SU-DHL-6 (cell line): ENCODE measurements around the gene KATNB1.
"Not testable (repeated sequence)": the region's sequence is repeated elsewhere in the genome, so short reads cannot be mapped to it uniquely, and the experiment has no call there.

Experiments
- H2AFZ ChIP-seq: fragments of 200-600 bp; sonication (generic); 2 replicates; pipeline ENCODE4 v1.6.1; 2014; ENCODE audit warnings: low read depth, mild to moderate bottlenecking, moderate library complexity, mixed read lengths, antibody characterized with exemption, low read length; ENCODE audit not compliant: severe bottlenecking
- H3F3A ChIP-seq: fragments of 200-600 bp; shearing (Covaris generic); 2 replicates; pipeline ENCODE4 v1.6.0; 2016; ENCODE audit warnings: antibody characterized with exemption, mild to moderate bottlenecking; ENCODE audit not compliant: insufficient read depth
- H3K27ac ChIP-seq: fragments of 200-600 bp; sonication (generic); 2 replicates; pipeline ENCODE4 v1.5.1; 2016; ENCODE audit warnings: low read depth, mild to moderate bottlenecking, low read length, moderate library complexity, mixed read lengths
- H3K27me3 ChIP-seq: fragments of 200-600 bp; sonication (generic), shearing (Covaris generic); 2 replicates; pipeline ENCODE4 v1.6.0; 2014; ENCODE audit warnings: mild to moderate bottlenecking, low read length
- H3K36me3 ChIP-seq: fragments of 200-600 bp; sonication (generic); 2 replicates; pipeline ENCODE4 v1.6.1; 2014; ENCODE audit warnings: mild to moderate bottlenecking, low read length, mixed read lengths
- H3K4me2 ChIP-seq: fragments of 300-600, 200-600 bp; shearing (Covaris generic), sonication (generic); 2 replicates; pipeline ENCODE4 v1.6.0; 2014; ENCODE audit warnings: low read length, low read depth, mild to moderate bottlenecking; ENCODE audit not compliant: poor library complexity, severe bottlenecking
- H3K4me3 ChIP-seq: fragments of 200-600 bp; sonication (generic); 2 replicates; pipeline ENCODE4 v1.5.1; 2014; ENCODE audit warnings: antibody characterized with exemption, low read length, mild to moderate bottlenecking, mixed read lengths; ENCODE audit not compliant: insufficient read depth, poor library complexity, severe bottlenecking
- H3K79me2 ChIP-seq: fragments of 200-600 bp; sonication (generic); 2 replicates; pipeline ENCODE4 v1.6.1; 2014; ENCODE audit warnings: mild to moderate bottlenecking, low read length, moderate library complexity; ENCODE audit not compliant: insufficient read depth
- H3K9ac ChIP-seq: fragments of 200-600 bp; sonication (generic); 2 replicates; pipeline ENCODE4 v1.7.0; 2014; ENCODE audit warnings: mild to moderate bottlenecking, low read length
- H3K9me2 ChIP-seq: fragments of 200-600 bp; sonication (generic); replicated peaks from 2 replicates; pipeline ENCODE4 v1.6.1; 2014; ENCODE audit warnings: low read length; ENCODE audit not compliant: insufficient read depth
- H3K9me3 ChIP-seq: fragments of 200-600 bp; sonication (generic); 2 replicates; pipeline ENCODE4 v1.6.1; 2014; ENCODE audit warnings: low read length, mixed read lengths; ENCODE audit not compliant: insufficient read depth
- H4K20me1 ChIP-seq: fragments of 200-600 bp; sonication (generic); 2 replicates; pipeline ENCODE4 v1.6.1; 2014; ENCODE audit warnings: low read depth, mild to moderate bottlenecking, antibody characterized with exemption, low read length, moderate library complexity, mixed read lengths
- EZH2phosphoT487 ChIP-seq: fragments of 200-600 bp; sonication (generic), shearing (Covaris generic); conservative IDR thresholded peaks from 2 replicates; pipeline ENCODE4 v1.6.1; 2018; ENCODE audit warnings: mild to moderate bottlenecking, antibody characterized with exemption, low read length, moderate library complexity, mixed read lengths
- TF ChIP-seq, protein P1 (sequence below): fragments of 200-600 bp; sonication (generic); IDR thresholded peaks from one replicate; pipeline ENCODE4 v1.5.1; 2017; ENCODE audit warnings: antibody characterized with exemption, mild to moderate bottlenecking, low read length, moderate library complexity; ENCODE audit not compliant: insufficient read depth, poor library complexity, severe bottlenecking

KATNB1 gene

DNA sequence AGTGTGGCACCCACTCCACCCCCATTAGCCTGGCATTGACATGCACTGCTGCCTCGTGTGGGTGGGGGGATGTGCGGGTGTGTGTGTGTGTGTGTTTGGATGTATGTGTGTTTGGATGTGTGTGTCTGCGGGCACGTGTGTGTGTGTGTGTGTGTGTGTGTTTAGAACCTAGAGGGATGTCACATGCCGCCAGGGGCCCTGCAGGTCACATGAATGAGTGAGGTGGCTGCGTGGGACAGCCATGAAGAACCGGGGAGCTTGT is 9.0 kb downstream of the KATNB1 start:
- no peaks in the 10 kb centered on the region for H3K27me3 ChIP-seq
- no peak overlapping the region for H3K4me2 ChIP-seq
- no peak for TF ChIP-seq EZH2phosphoT487
- TF ChIP-seq, protein P1, sequence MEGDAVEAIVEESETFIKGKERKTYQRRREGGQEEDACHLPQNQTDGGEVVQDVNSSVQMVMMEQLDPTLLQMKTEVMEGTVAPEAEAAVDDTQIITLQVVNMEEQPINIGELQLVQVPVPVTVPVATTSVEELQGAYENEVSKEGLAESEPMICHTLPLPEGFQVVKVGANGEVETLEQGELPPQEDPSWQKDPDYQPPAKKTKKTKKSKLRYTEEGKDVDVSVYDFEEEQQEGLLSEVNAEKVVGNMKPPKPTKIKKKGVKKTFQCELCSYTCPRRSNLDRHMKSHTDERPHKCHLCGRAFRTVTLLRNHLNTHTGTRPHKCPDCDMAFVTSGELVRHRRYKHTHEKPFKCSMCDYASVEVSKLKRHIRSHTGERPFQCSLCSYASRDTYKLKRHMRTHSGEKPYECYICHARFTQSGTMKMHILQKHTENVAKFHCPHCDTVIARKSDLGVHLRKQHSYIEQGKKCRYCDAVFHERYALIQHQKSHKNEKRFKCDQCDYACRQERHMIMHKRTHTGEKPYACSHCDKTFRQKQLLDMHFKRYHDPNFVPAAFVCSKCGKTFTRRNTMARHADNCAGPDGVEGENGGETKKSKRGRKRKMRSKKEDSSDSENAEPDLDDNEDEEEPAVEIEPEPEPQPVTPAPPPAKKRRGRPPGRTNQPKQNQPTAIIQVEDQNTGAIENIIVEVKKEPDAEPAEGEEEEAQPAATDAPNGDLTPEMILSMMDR: no peak
- H3K9me2 ChIP-seq: no peaks in the 10 kb centered on the region
- no peak overlapping the region for H3K9ac ChIP-seq
- no peak overlapping the region for H3K27ac ChIP-seq
- H3F3A ChIP-seq: no peaks in the 10 kb centered on the region
- H4K20me1 ChIP-seq: no peaks in the 10 kb centered on the region
- H3K79me2 ChIP-seq: no peaks in the 10 kb centered on the region
- no peaks in the 10 kb centered on the region for H3K36me3 ChIP-seq
- no peak overlapping the region for H3K4me3 ChIP-seq
- no peak overlapping the region for H2AFZ ChIP-seq
- H3K9me3 ChIP-seq: no peaks in the 10 kb centered on the region

DNA sequence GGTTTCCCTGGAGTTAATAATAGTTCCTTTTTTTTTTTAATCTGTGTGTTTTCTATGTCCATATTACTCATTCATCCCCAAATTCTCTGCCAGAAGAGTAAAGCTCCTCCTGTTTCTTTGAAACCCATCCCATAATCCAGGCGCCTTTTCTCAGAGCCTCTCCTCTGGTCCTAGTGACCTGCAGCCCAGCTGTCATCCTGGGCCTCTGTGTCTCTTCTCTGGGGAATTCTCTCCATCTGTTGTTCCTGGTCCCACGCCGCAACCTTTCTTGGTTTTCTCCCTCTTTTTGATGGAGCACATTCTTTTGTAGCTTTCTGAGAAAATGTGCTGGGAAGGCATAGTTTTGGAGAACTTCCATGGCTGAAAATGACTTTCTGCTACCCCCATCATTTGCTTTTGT is 10.2 kb downstream of the KATNB1 start:
- Histone ChIP-seq H2AFZ (no peak overlapping the region), H3K36me3 (no peaks in the 10 kb centered on the region), H3K79me2 (no peaks in the 10 kb centered on the region), H3K9me3 (no peaks in the 10 kb centered on the region), H3K4me3 (no peak overlapping the region), H4K20me1 (no peaks in the 10 kb centered on the region), H3K9ac (no peak overlapping the region), H3K27ac (no peak overlapping the region), H3K4me2 (no peak overlapping the region), H3K9me2 (no peaks in the 10 kb centered on the region), H3F3A (no peaks in the 10 kb centered on the region), H3K27me3 (no peaks in the 10 kb centered on the region)
- TF ChIP-seq, protein P1: no peak
- TF ChIP-seq EZH2phosphoT487: no peak

DNA sequence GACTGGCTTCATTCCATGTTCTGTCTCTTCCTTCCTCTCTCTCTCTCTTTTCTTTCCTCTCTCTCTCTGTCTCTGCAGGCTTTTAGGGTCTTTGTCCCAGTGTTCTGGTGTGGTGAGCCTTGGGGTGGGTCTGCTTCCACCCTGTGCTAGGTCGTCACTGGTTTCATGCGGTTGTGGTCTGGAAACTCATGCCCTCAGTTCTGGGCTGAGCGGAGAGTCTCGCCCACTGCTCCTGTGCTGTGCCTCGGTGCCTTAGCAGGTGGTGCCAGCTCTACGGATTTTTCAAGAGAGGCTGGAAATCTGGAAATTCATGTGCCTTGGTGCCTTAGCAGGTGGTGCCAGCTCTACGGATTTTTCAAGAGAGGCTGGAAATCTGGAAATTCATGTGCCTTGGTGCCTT is 10.7 kb downstream of the KATNB1 start:
- H3K27ac ChIP-seq, H3K36me3 ChIP-seq, H3K79me2 ChIP-seq, H3K9ac ChIP-seq, H3K27me3 ChIP-seq, H3K9me3 ChIP-seq, H4K20me1 ChIP-seq, H3K4me3 ChIP-seq, H3K4me2 ChIP-seq, H3F3A ChIP-seq, H3K9me2 ChIP-seq, H2AFZ ChIP-seq: not testable (repeated sequence)

DNA sequence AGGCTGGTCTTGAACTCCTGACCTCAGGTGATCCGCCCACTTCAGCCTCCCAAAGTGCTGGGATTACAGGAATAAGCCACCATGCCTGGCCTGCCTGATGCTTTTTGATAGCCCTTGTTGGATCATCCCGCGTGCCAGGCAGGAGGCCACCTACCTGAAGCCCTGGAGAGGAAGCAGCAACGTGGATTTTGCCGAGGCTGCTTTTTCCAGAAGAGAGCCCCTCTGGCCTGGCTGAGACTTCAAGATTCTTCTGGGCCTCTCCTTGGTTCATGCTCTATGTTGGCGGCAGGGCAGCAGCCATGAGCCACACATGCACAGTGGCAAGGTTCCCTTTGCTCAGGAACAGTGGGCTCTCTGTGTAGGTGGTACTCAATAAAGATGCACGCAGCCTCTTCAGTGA is 11.5 kb downstream of the KATNB1 start:
- Histone ChIP-seq H3K79me2 (no peaks in the 10 kb centered on the region), H4K20me1 (no peaks in the 10 kb centered on the region), H3F3A (no peaks in the 10 kb centered on the region), H3K27ac (no peak overlapping the region), H2AFZ (no peak overlapping the region), H3K9me3 (no peaks in the 10 kb centered on the region), H3K9me2 (no peaks in the 10 kb centered on the region), H3K4me2 (no peak overlapping the region), H3K27me3 (no peaks in the 10 kb centered on the region), H3K9ac (no peak overlapping the region), H3K4me3 (no peak overlapping the region), H3K36me3 (no peaks in the 10 kb centered on the region)
- TF ChIP-seq, protein P1: no peak
- TF ChIP-seq EZH2phosphoT487: no peak
